Lung (tissue), 12 donors: ENCODE measurements around the gene STAC3. TPM values are rescaled to one million over a fixed set of nuclear protein-coding genes. Genes with fewer than 3 reads are reported as not detected.

Source experiments
- ATAC-seq: fragments of 200-7000 bp; cut with Tn5 transposase; one replicate; pipeline ENCODE4 v1.9.1; 2020; ENCODE audit warnings: moderate number of reproducible peaks; ENCODE audit not compliant: insufficient read depth, low FRiP score
- DNase-seq, 3 donors: peaks; one replicate each; pipeline ENCODE4 v3.0.0-alpha.2; 2013 to 2017
- H3K27ac ChIP-seq, 2 donors: one replicate each; pipeline ENCODE4 v1.5.1; 2013; ENCODE audit warnings: mild to moderate bottlenecking in 2 of 2, moderate library complexity in 2 of 2, control low read depth in 1 of 2, inconsistent platforms in 1 of 2, low read depth in 1 of 2, low read length in 1 of 2
- H3K27me3 ChIP-seq, 3 donors: one replicate each; pipeline ENCODE4 v1.5.1; 2013; ENCODE audit warnings: low read length in 2 of 3; ENCODE audit not compliant: control insufficient read depth in 3 of 3, insufficient read depth in 3 of 3
- H3K36me3 ChIP-seq, 4 donors: one replicate each; pipeline ENCODE4 v1.5.1; 2013; ENCODE audit warnings: low read length in 4 of 4, mild to moderate bottlenecking in 1 of 4, moderate library complexity in 1 of 4; ENCODE audit not compliant: control insufficient read depth in 4 of 4, insufficient read depth in 4 of 4
- H3K4me1 ChIP-seq, 5 donors: one replicate each; pipeline ENCODE4 v1.5.1; 2013; ENCODE audit warnings: low read length in 5 of 5, mild to moderate bottlenecking in 2 of 5, moderate library complexity in 1 of 5; ENCODE audit not compliant: control insufficient read depth in 5 of 5, insufficient read depth in 5 of 5
- H3K4me3 ChIP-seq: one replicate; pipeline ENCODE4 v1.5.1; 2013; ENCODE audit warnings: mild to moderate bottlenecking, control low read depth, moderate library complexity
- H3K9ac ChIP-seq, 2 donors: one replicate each; pipeline ENCODE4 v1.5.1; 2013; ENCODE audit warnings: low read length in 2 of 2, control low read depth in 1 of 2; ENCODE audit not compliant: insufficient read depth in 1 of 2
- H3K9me3 ChIP-seq, 4 donors: one replicate each; pipeline ENCODE4 v1.5.1; 2013; ENCODE audit warnings: low read length in 3 of 4, mild to moderate bottlenecking in 1 of 4, moderate library complexity in 1 of 4; ENCODE audit not compliant: control insufficient read depth in 4 of 4, insufficient read depth in 3 of 4
- WGBS, 2 donors: extraction: QIAGEN DNeasy Blood & Tissue Kit; methylation state at CpG; one replicate each; pipeline ENCODE4 v1.1.7; 2013; 5-methylcytosine and 5-hydroxymethylcytosine counted together
- polyA plus RNA-seq, 2 donors: library from polyadenylated mRNA; stranded (reverse); fragments of 200-250 nt; gene quantifications; one replicate each; pipeline ENCODE4 v1.2.1, GENCODE V29; 2013
- total RNA-seq, 2 donors: library from RNA; depleted of rRNA in 1 of 2; stranded (reverse); fragments of >200 nt in 1 of 2; gene quantifications; one replicate each; pipeline ENCODE4 v1.2.1, GENCODE V29; 2014 to 2021
- TF ChIP-seq, protein P1 (sequence below): IDR thresholded peaks from 2 replicates; pipeline ENCODE4 v1.5.1; 2012; ENCODE audit warnings: mild to moderate bottlenecking; ENCODE audit errors: control extremely low read depth, extremely low read depth
- donor health status: control.
- donor health status: control.
- donor health status: Bipolar disorder and iron deficiency.
- donor health status: healthy.
- donor health status: DM: yes; HTN: yes; CAD: no.

Gene STAC3
- total and polyA plus RNA-seq, 4 donors: 1.7 to 7.4 (median 6.4) TPM

DNA sequence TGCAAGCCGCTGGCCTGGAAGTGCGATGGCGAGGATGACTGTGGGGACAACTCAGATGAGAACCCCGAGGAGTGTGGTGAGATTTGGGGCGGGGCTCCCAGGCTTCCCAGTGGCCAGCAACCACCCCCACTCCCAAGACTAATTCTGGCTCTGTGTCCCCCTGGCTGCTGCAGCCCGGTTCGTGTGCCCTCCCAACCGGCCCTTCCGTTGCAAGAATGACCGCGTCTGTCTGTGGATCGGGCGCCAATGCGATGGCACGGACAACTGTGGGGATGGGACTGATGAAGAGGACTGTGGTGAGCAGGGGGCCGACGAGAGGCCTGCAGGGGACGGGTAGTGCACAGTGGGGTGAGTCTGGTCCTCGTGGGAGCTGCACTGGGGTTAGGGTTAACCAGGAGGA, 46.5 kb downstream of the STAC3 start:
- DNase-seq (no peak), ATAC-seq (no peak)
- peaks cover 0 to 72% (median 47%) of the 10 kb centered on the region in 4 donors for H3K36me3 ChIP-seq
- H3K27me3 ChIP-seq: no peaks in the 10 kb centered on the region
- no peaks in the 10 kb centered on the region for H3K4me1 ChIP-seq
- TF ChIP-seq, protein P1, sequence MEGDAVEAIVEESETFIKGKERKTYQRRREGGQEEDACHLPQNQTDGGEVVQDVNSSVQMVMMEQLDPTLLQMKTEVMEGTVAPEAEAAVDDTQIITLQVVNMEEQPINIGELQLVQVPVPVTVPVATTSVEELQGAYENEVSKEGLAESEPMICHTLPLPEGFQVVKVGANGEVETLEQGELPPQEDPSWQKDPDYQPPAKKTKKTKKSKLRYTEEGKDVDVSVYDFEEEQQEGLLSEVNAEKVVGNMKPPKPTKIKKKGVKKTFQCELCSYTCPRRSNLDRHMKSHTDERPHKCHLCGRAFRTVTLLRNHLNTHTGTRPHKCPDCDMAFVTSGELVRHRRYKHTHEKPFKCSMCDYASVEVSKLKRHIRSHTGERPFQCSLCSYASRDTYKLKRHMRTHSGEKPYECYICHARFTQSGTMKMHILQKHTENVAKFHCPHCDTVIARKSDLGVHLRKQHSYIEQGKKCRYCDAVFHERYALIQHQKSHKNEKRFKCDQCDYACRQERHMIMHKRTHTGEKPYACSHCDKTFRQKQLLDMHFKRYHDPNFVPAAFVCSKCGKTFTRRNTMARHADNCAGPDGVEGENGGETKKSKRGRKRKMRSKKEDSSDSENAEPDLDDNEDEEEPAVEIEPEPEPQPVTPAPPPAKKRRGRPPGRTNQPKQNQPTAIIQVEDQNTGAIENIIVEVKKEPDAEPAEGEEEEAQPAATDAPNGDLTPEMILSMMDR: no peak
- no peaks in the 10 kb centered on the region for H3K9me3 ChIP-seq
- no peak overlapping the region for H3K27ac ChIP-seq
- H3K9ac ChIP-seq: no peak overlapping the region
- no peak overlapping the region for H3K4me3 ChIP-seq
- WGBS, 2 donors: 92 to 94% methylated on average over 19 of the region's 19 CpGs

DNA sequence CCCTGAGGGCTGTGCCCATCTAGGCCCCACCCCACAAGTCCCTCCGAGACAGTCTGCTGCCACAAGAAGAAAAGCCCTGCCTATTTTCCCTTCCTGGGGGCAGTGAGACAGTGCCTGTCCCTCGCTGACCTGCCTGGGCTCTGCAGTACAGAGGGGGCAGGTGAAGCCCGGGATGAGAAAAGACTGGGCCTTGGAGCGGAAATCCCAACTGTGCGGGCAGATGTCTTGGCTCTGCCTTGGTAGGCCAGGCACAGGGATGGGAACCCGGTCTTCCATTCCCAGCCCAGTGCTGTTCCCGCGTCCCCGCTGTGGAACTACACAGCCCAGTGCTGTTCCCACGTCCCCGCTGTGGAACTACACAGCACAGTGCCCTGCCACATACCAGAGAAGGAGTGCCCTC, 47.2 kb downstream of the STAC3 start:
- no peak overlapping the region for H3K9ac ChIP-seq
- WGBS, 2 donors: 87 to 93% methylated on average over 11 of the region's 11 CpGs
- no peak for DNase-seq
- no peak overlapping the region for H3K27ac ChIP-seq
- H3K36me3 ChIP-seq: peaks cover 0 to 72% (median 47%) of the 10 kb centered on the region in 4 donors
- TF ChIP-seq, protein P1: no peak
- no peaks in the 10 kb centered on the region for H3K27me3 ChIP-seq
- ATAC-seq: no peak
- no peaks in the 10 kb centered on the region for H3K9me3 ChIP-seq
- no peaks in the 10 kb centered on the region for H3K4me1 ChIP-seq
- no peak overlapping the region for H3K4me3 ChIP-seq

DNA sequence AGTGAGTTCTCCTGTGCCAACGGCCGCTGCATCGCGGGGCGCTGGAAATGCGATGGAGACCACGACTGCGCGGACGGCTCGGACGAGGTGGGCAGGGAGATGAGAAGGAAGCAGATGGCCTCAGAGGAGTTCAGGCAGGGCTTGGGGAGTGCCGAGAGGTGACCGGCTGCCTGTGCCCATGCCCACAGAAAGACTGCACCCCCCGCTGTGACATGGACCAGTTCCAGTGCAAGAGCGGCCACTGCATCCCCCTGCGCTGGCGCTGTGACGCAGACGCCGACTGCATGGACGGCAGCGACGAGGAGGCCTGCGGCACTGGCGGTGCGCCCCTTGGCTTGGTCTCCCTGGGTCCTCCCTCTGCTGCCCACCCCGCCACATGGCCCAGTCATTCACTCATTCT, 47.8 kb downstream of the STAC3 start:
- Histone ChIP-seq H3K9ac (no peak overlapping the region), H3K27me3 (no peaks in the 10 kb centered on the region), H3K4me1 (no peaks in the 10 kb centered on the region), H3K4me3 (no peak overlapping the region), H3K9me3 (no peaks in the 10 kb centered on the region), H3K36me3 (peaks cover 0 to 73% (median 47%) of the 10 kb centered on the region in 4 donors), H3K27ac (no peak overlapping the region)
- ATAC-seq: no peak
- no peak for DNase-seq
- TF ChIP-seq, protein P1: no peak
- WGBS, 2 donors: 96% methylated on average over 28 of the region's 28 CpGs

DNA sequence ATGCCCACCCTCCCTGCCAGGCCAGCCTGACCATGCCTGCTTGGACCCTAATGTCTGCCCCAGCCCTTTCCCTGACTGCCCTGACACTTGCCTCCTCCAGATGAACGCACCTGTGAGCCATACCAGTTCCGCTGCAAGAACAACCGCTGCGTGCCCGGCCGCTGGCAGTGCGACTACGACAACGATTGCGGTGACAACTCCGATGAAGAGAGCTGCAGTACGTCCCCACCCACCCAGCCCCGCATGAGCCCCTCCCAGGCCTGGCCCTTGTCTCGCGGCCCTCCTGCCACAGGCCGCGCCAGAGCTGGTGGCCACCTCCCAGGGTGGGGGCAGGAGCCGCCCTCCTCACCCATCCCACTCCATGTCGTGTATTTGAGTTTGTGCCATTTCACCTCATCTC, 48.7 kb downstream of the STAC3 start:
- H3K9me3 ChIP-seq: no peaks in the 10 kb centered on the region
- WGBS, 2 donors: 94 to 96% methylated on average over 19 of the region's 19 CpGs
- H3K36me3 ChIP-seq: peaks cover 0 to 78% (median 50%) of the 10 kb centered on the region in 4 donors
- no peak for ATAC-seq
- H3K4me1 ChIP-seq: no peaks in the 10 kb centered on the region
- DNase-seq: no peak
- H3K4me3 ChIP-seq: no peak overlapping the region
- H3K9ac ChIP-seq: no peak overlapping the region
- H3K27me3 ChIP-seq: no peaks in the 10 kb centered on the region
- no peak overlapping the region for H3K27ac ChIP-seq
- TF ChIP-seq, protein P1: no peak
